Suppressor macrophage treated with lipopolysaccharide for 4 hours (primary cell): ENCODE data around the gene MYO1C.
"Not testable (repeated sequence)": the region's sequence is repeated elsewhere in the genome, so short reads cannot be mapped to it uniquely, and the experiment has no call there.

ENCODE experiments used
- DNase-seq: peaks from one replicate; pipeline ENCODE4 v3.0.0-alpha.2; 2020

Gene MYO1C

GRCh38 chr17:1460233-1460632, 32.3 kb downstream of the MYO1C start:
- DNase-seq = no peak

GRCh38 chr17:1455797-1456599, 36.5 kb downstream of the MYO1C start, which contains the start of gene CRK:
Gene CRK, minus strand, starts transcription at chr17:1456232. Its CDS starts 115 bp downstream, at chr17:1456117.
- peak; percentile 100 for DNase-seq

- peak; percentile 72 for DNase-seq
Observed at GRCh38 chr17:1455291-1455796, 37.1 kb downstream of the MYO1C start.

- no peak for DNase-seq
Observed at GRCh38 chr17:1454541-1454940, 37.9 kb downstream of the MYO1C start.

- not testable (repeated sequence) for DNase-seq
Observed at GRCh38 chr17:1453694-1454093, 38.8 kb downstream of the MYO1C start.

- DNase-seq = no peak
Observed at GRCh38 chr17:1452836-1453235, 39.6 kb downstream of the MYO1C start.

GRCh38 chr17:1450261-1450660, 42.2 kb downstream of the MYO1C start:
- not testable (repeated sequence) for DNase-seq

GRCh38 chr17:1449412-1449967, 43.0 kb downstream of the MYO1C start:
- no peak for DNase-seq

- DNase-seq = no peak
Observed at GRCh38 chr17:1447052-1447451, 45.4 kb downstream of the MYO1C start.

GRCh38 chr17:1446201-1446600, 46.3 kb downstream of the MYO1C start:
- DNase-seq = no peak

- not testable (repeated sequence) for DNase-seq
Observed at GRCh38 chr17:1445695-1446094, 46.8 kb downstream of the MYO1C start.

GRCh38 chr17:1442721-1443120, 49.8 kb downstream of the MYO1C start:
- DNase-seq = not testable (repeated sequence)

- no peak for DNase-seq
Observed at GRCh38 chr17:1442187-1442586, 50.3 kb downstream of the MYO1C start.

- DNase-seq = no peak
Observed at GRCh38 chr17:1440921-1441320, 51.6 kb downstream of the MYO1C start.

GRCh38 chr17:1438593-1439083, 53.8 kb downstream of the MYO1C start:
- DNase-seq = no peak

GRCh38 chr17:1435326-1435725, 57.2 kb downstream of the MYO1C start:
- no peak for DNase-seq

GRCh38 chr17:1434150-1434549, 58.3 kb downstream of the MYO1C start:
- DNase-seq = no peak

- DNase-seq = no peak
Observed at GRCh38 chr17:1431631-1432104, 60.8 kb downstream of the MYO1C start.

GRCh38 chr17:1423456-1424135, 68.9 kb downstream of the MYO1C start:
- no peak for DNase-seq

GRCh38 chr17:1422885-1423284, 69.6 kb downstream of the MYO1C start:
- peak; percentile 82 for DNase-seq

- no peak for DNase-seq
Observed at GRCh38 chr17:1421470-1421869, 71.0 kb downstream of the MYO1C start.

GRCh38 chr17:1420981-1421380, 71.5 kb downstream of the MYO1C start:
- DNase-seq = no peak

GRCh38 chr17:1420163-1420562, 72.3 kb downstream of the MYO1C start:
- no peak for DNase-seq
